RCC 7860 (cell line): ENCODE results near the gene SCUBE1.

Experiments used
- DNase-seq: peaks from one replicate; pipeline ENCODE4 v3.0.0-alpha.2; 2015; ENCODE audit warnings: low spot score
- FAIRE-seq: peaks from 2 replicates; lab custom pipeline; 2012; peaks lifted over from hg19 to GRCh38; lab: Jason Lieb, UNC

Gene SCUBE1

DNA sequence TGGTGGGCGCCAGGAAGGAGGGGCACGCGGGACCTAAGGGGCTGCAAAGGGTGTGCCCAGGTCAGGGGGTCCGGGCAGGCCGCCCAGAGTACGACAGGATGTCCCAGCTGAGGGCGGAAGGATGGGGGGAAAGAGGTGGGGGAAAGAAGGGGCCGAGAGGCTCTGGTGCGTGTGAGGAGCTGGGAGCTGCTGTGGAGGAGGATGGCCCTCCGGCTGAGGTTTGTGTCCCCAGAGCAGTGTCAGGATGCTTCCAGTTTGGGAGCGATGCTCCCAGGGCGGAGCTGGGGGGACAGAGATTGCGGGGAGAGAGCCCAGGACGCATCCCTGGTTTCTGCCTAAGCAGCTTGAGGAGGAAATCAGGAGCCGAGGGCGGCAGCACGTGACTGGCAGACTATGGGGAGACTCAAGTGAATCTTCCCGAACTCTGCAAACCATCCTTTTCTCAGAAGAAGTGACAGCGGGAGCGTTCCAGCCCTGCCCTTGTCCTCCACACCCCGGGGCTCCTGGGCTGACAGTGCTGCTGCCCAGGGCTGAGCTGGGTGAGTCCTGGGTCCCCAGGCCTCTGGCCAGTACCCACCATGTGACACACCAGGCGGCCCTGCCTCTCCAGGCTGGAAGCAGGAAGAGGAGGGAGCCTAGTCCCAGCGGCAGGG lies 136.5 kb downstream of the SCUBE1 start:
- DNase-seq = no peak
- no peak for FAIRE-seq

- FAIRE-seq (no peak), DNase-seq (no peak)
Measured at GRCh38 chr22:43205748-43206508, 137.2 kb downstream of the SCUBE1 start.

- no peak for DNase-seq
- FAIRE-seq = no peak
Measured at GRCh38 chr22:43205261-43205691, 137.9 kb downstream of the SCUBE1 start.

DNA sequence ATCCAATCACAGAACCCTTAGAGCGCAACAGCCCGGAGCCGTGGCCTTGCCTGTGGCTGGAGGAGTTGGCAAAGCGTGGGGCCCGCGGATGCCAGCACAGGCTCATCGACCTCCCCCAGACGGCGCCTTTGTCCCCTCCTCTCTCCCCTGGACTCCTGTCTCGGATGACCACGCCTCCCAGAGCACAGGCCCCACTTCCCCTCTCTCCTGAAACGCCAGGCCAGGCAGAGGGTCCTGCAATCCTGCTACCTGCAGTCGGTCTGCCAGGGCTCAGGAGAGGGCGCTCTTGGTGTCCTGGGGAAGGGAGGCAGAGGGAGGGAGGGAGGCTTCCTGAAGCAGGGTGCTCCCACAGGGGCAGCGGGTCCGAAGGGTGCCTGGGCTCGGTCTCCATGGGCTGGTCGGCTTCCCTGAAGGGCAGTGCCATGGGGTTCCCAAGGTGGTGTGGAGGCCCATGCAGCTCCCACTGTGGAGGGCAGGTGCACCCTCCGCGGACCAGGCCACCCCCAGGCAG lies 139.6 kb downstream of the SCUBE1 start:
- DNase-seq = no peak
- no peak for FAIRE-seq

DNA sequence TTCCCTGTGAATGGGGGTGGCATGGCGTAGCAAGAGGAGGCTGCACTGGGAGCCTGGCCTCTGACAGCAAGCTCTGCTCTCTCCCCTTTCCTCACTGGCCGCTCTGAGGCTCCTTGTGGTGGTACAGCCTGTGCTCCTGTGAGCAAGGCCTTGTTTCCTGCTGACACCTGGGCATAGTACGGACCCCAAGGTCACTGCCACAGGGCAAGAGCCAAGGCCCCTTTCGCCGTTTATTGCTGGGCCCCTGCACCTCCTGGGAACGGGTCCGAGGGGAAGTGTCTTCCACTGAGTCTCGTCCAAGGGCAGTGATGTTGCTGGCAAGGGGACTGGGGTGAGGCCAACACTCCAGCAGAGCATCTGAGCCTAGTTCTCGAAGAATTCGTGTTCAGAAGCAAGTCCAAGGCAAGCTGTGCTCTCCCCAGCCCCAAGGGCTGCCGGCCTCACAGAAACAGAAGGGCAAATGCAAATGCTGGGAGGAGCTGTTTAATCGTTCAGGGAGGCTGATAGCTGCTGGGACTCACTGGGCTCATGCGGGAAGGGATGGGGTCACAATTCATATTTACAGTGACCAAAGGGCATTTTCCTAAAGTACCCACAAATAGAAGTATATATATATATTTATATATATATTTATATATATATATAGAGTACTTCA lies 140.3 kb downstream of the SCUBE1 start:
- no peak for DNase-seq

GRCh38 chr22:43202326-43202725 lies 140.8 kb downstream of the SCUBE1 start:
- no peak for DNase-seq
- FAIRE-seq = no peak

More for the DNA sequence above, 140.3 kb downstream of the SCUBE1 start:
- FAIRE-seq = no peak

GRCh38 chr22:43201486-43202219 lies 141.5 kb downstream of the SCUBE1 start:
- no peak for FAIRE-seq
- no peak for DNase-seq

DNA sequence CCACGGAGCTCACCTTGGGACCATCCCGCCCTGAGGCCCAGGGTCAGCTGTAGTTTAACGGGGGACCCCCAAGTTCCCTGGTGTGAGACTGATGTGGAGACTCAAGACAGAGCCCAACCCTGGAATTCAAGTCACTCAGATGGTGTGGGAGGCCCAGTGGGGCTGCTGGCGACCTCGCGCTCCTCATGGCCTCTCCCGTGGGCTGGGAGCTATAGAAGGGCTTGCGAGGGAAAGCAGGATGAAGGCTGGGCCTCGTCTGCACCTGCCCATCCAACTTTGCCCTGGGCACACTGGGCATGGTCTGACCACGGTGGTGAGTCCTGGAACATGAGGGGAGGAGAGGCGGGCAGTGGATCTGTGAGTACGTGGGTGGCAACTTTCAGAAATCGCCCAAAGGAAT lies 142.6 kb downstream of the SCUBE1 start:
- DNase-seq = no peak
- no peak for FAIRE-seq

DNA sequence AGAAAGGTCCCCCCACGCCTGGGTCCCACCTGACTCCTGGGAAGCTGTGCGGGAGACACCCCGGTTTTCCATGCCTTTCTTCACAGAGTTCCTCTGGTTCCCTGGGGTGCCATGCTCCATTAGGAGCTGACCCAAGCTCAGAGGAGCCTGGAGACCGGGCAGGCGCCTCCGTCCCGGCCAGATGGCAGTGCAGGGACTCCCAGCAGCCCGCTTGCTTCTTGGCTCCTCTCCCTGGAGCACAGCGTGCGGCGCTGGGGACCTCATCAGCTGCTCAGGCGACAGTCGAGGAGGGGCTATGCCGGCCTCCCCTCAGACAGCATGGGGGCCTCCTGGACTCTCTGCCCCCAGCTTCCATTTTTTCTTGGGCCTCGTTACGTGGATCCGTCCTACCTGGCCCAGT lies 143.1 kb downstream of the SCUBE1 start:
- FAIRE-seq (no peak), DNase-seq (no peak)

DNA sequence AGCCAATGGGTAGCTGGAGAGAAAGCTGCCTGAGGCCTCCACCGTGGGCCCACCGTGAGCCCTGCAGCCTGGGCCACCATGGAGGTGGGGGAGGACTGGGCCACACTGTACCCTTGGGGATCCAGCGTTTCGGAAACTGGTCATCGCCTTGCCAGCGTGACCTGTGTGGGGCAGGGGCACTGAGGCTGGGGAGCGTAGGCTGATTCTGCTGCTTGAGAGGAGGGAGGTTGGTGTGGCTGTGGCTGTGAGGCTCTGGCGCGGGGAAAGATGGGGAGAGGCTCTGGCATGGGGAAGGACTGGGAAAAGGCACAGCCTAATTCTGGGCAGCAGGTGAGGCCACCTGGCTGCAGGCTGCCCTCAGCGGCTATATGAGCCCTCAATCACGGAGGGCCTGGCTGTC lies 143.6 kb downstream of the SCUBE1 start:
- DNase-seq (no peak), FAIRE-seq (no peak)

GRCh38 chr22:43198936-43199335 lies 144.2 kb downstream of the SCUBE1 start:
- FAIRE-seq (no peak), DNase-seq (no peak)

DNA sequence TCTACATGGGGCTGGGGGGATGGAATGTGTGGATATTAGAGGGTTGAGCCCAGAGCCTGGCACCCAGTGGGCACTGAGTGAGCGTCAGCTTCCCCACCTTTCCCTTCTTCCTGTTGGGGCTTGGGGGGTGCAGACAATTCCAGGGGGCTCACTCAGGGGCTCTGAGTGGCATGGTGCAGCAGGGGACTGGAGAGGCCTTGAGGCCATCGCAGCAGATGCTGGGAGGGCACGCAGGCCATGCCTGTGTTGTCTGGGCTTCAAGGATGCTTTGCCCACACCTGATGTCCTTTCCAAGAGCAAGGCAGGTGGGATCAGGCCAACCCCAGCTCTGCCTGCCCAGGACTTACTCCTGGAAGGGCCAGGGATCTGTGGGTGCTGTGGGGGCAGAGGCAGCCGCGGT lies 145.0 kb downstream of the SCUBE1 start:
- DNase-seq (no peak), FAIRE-seq (no peak)

DNA sequence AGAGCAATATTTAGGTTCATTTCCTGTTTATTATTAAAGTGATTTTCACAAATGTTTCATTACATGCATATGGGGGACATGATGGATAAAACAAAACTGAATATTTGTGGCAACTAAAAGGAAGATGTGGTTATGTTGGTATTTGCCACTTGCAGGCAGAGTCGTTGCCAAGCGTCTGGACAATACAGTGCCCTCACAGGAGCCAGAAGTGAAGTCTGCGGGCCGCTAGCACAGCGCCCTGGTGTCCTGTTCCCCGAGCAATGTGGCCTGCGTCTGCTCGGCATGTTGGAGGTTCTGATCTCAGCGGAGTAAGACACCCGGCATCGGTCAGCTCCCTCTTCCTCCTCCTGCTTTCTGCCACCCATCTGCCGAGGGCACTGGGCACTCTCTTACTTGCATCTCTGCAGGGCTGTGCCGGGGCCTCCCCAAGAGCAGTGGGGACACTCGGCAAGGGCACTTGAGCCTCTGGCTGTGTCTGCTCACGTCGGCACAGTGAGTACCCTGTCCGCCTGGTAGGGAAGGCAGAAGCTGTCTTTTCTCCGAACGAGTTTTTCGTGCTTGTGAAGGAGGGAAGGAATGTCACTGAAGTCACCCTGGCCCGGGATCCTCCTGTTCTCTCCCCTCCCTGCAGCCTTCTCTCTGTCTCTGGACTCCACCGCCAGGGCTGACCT lies 145.8 kb downstream of the SCUBE1 start:
- DNase-seq (no peak), FAIRE-seq (no peak)

- DNase-seq (no peak), FAIRE-seq (no peak)
Measured at GRCh38 chr22:43191831-43192230, 151.3 kb downstream of the SCUBE1 start.

DNA sequence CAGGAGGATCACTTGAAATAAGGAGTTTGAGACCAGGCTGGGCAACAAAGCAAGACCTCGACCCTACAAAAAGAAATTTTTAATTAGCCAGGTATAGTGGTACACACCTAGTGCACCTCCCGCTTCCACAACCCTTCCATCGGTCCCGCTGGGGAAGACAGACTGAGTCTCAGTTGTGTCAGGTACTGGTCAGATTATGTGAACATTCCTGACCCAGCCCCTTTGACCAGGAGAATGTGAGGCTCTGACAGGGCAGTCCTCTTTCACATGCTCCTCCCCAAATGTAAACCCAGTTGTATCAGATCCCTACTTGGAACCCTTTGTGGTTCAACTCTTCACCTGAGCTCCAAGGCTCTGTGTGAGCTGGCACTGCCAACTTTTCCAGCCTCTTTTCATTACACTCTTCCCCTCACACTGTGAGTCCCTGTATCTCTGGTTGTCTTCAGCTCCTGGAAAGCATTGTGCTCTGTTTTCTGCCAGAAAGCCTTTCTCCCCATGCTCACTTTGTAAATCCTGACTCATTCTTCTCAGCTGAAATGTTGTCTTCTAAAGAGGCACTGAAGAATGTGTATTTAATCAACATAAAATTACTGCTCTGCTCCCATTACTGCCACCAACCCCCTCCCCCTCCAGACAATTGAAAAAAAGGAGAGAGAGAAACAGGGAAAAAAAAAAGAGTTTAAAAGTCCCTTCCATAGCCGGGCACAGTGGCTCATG lies 154.2 kb downstream of the SCUBE1 start:
- no peak for FAIRE-seq
- DNase-seq = no peak

DNA sequence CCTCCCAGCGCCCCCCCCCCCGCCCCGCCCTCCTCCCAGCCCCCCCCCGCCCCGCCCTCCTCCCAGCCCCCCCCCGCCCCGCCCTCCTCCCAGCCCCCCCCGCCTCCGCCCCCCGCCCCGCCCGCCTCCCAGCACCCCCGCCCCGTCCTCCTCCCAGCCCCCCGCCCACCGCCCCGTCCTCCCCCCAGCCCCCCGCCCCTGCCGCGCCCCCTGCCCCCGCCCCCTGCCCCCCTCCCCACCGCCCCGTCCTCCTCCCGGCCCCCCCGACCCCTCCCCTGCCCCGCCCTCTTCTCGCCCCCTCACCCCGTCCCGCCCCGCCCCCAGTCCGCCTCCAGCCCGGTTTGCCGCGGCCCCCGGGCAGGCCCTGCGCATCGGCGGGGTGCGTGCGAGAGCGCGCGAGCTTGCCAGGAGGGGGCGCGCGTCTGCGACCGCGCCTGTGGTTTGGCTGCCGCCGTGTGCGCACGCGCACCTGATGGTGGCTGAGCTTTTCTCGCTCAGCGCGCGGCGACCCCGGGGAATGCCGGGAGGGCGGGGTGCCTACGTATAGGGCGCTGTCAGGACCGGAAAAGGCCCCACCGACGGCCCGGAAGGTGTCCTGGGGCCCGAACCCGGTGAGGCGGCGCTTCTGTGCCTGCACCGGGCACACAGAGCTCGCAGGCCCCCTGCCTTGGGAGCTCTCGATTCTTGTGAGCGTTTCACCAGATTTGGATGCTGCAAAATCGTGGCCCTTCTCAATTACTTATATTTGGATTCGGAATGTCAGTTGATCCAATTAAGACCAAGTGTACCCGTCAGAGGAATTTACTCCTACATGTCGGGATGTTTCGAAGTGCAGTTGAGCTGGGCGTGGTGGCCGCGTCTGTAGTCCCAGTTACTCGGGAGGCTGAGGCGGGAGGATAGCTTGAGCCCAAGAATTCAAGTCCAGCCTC lies 155.7 kb downstream of the SCUBE1 start:
- DNase-seq (peak; percentile 80), FAIRE-seq (no peak)

DNA sequence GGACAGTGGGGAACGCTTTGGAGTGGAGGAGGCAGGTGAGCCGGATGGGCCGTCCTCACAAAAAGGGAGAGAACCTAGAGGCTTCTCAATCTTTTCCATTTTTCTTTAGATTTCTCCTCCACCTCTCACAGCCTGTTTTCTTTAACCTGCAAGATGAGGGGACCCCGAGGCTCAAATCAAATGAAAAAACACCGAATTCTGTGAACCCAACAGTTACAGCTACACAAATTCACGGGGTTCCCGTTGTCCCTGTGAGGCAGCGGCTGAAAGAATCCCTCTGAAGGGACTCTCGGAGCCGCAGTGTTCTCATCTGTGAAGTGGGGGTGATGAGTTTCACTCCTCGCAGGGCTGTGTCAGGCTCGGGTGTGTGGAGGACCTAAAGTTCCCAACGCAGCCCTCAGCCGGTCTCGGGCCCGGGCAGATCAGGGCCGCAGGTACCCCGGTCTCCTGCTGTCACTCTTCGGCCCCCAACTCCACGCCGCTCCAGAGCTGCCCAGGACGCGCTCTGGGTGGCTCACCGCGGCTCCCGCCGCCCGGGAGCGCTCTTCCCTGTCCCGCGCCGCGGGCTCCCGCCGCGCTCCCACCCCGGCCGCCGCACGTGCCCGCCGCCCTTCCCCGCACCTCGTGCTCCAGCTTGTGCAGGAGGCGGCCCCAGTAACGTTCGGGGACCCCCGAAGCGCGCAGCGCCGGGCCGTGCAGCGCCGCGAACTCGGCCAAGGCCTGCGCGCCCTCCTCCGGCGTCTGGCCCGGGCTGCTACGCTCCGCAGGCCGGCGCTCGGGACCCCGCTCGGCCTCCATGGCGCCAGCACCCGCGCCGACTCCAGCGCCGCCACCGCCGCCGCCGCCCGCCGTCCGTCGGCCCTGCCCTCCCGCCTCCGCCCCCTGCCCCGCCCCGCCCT lies 156.7 kb downstream of the SCUBE1 start, which contains the start of gene TTLL12:
Gene TTLL12 (minus strand): TSS at position 863 of the 899 bp plus-strand sequence. CDS start 65 bp downstream, at position 798.
- no peak for DNase-seq

GRCh38 chr22:43185860-43186261 lies 157.3 kb downstream of the SCUBE1 start:
- FAIRE-seq (no peak), DNase-seq (no peak)

More for the DNA sequence above, 156.7 kb downstream of the SCUBE1 start, which contains the start of gene TTLL12:
- FAIRE-seq = no peak
